ENCODE results near the gene KRT82. TPM values are rescaled to one million over a fixed set of nuclear protein-coding genes. Genes with fewer than 3 reads are reported as not detected.
"Not testable (repeated sequence)": the region's sequence is repeated elsewhere in the genome, so short reads cannot be mapped to it uniquely, and the experiment has no call there.

The KRT82 gene
- total RNA-seq, 1 experiment from 2014 or later = not detected

DNA sequence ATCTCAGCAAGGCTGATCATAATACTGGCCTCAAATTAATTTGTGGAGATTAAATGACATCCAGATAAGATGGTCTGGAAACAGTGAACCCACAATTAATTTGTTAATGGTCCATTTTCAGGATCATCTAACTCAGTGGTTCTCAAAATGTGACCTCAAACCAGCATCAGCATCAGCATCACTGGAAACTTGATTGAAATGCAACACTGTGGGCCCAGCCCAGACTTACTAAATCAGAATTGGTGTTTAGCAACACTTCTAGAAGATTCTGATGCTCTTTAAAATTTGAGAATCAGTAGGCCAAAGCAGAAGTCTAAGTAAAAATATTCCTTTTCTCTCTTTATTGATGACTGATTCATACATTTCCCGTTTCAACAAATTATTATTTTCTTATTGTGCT lies 10.7 kb upstream of the KRT82 start:
- no peak for DNase-seq (ENCODE audit: low read depth)
- in situ Hi-C loops (cut with HindIII; ENCODE audit: low pct_unique_long_range_greater_than_20kb, low sequenced_read_pairs) = no loop called here

DNA sequence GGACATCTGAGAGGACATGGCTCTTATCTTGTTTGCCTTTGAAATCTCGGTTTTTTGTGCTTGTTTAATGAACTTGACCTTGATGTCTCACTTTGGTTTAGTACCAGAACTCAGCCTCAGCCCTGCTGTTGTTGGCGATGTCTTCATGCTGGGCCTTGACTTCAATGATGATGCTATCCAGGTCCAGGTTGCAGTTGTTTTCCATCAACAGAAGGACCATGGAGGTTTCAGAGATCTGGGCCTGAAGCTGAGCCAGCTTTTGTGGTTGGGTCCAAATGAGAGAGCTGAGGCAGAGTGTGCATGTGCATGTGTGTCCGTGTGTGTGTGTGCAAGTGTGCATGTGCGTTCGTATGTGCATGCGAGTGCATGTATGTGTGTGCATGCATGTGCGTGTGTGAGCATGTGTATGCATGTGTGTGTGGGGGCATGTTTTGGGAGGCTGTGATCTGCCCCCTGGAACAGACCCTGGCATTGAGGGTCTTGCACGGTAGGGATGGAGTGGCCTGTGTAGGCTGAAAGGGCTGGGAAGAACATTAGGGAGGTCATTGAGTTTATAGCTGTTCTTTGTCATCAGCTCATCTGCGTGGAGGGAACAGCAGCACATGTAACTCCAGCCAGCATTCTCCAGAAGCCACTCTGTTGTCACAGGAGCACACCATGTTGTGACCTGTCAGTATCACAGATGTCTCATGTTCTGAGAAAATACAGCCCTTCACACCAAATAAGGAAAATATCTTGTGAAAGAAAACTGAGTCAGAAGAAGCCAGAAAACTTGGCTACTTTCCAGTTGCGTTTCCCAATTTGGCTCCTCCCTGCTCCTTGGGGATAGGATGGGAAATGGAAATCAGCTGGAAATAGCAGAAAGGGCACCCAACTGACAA lies 10.0 kb upstream of the KRT82 start:
- DNase-seq (ENCODE audit: low read depth) = peak; percentile 31
- in situ Hi-C loops (cut with HindIII; ENCODE audit: low pct_unique_long_range_greater_than_20kb, low sequenced_read_pairs) = no loop called here

- in situ Hi-C loops (cut with HindIII; ENCODE audit: low pct_unique_long_range_greater_than_20kb, low sequenced_read_pairs) = no loop called here
- no peak for DNase-seq (ENCODE audit: low read depth)
Observed at GRCh38 chr12:52414936-52415335, 8.8 kb upstream of the KRT82 start.

DNA sequence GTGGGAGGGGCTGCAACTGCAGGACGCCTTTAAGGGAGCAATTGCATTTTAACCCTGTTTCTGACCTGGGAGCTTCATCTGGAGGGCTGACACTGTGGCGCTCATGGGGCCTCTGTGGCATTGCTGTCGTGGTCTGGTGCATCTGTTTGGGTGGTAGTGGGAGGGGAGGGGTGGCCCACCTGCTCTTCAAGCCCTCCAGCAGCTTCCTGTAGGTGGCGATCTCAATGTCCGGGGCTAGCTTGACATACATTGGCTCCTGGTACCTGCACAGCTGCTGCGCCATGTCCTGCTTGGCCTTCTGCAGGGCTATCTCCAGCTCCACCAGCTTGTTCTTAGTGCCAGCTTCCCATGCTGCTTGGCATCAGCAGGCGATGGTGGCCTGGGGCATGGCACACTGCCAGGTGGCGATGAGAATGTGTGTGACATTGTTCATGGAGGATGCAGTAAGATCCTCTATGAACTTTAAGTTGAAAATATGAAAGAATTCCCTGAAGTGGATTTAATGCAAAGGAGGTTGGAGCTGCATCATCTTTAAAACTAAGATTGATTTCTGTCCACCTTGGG lies 7.7 kb upstream of the KRT82 start:
- in situ Hi-C loops (cut with HindIII; ENCODE audit: low pct_unique_long_range_greater_than_20kb, low sequenced_read_pairs) = no loop called here

GRCh38 chr12:52413202-52413601 lies 7.1 kb upstream of the KRT82 start:
- in situ Hi-C loops (cut with HindIII; ENCODE audit: low pct_unique_long_range_greater_than_20kb, low sequenced_read_pairs) = no loop called here

More for the DNA sequence above, 7.7 kb upstream of the KRT82 start:
- no peak for DNase-seq (ENCODE audit: low read depth)

DNA sequence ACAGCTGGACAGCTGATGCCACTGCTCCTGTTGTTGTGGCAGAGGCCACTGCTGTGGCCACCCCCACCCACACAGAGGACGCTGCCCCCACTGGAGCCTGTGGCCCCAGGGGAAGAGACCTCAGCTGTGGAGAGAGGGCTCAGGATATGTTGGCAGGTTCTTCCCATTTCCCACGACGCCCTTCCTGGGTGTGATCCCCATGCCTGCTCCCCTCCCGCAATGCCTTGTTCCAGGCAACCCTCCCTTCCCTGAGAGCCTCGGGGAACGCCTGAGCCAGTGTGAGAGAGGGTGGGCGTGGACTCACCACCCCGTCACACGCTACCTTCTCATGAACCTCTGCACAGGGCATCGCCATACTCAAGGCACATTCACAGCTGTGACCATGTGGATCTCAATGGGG lies 5.7 kb upstream of the KRT82 start:
- in situ Hi-C loops (cut with HindIII; ENCODE audit: low pct_unique_long_range_greater_than_20kb, low sequenced_read_pairs) = no loop called here
- no peak for DNase-seq (ENCODE audit: low read depth)

More at GRCh38 chr12:52413202-52413601, 7.1 kb upstream of the KRT82 start:
- DNase-seq (ENCODE audit: low read depth) = no peak

DNA sequence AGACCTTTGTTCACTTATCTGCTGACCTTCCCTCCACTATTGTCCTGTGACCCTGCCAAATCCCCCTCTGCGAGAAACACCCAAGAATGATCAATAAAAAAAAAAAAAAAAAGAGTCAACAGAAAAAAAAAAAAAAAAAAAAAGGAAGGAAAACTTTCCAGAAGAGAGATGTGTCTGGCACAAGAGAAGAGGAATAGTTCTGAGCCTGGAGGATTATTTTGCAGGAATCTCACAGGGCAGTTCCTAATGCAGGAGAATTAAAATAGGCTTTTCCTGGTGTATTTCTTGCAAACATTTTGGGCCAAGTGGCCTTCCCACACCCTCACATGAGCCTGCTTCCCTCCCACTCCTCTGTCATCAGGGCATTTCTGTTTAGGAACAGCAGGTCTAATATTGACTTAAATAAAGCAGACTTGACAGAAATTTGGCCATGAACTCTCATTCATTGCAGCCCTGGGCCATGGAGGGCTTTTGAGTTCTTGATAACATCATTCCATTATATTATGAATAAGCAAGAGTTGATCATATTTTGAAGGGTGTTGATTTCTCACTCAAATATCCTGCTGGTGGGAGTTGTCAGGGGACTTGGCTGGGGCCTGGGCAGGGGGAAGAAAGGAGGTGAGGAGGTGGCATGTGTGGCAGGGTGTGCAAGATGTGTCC lies 4.6 kb upstream of the KRT82 start:
- in situ Hi-C loops (cut with HindIII; ENCODE audit: low pct_unique_long_range_greater_than_20kb, low sequenced_read_pairs); DNase-seq (ENCODE audit: low read depth): not testable (repeated sequence)

- DNase-seq (ENCODE audit: low read depth) = no peak
- in situ Hi-C loops (cut with HindIII; ENCODE audit: low pct_unique_long_range_greater_than_20kb, low sequenced_read_pairs) = no loop called here
Observed at GRCh38 chr12:52407918-52408317, 1.8 kb upstream of the KRT82 start.

GRCh38 chr12:52404951-52405350 lies 1.2 kb downstream of the KRT82 start:
- no peak for DNase-seq (ENCODE audit: low read depth)
- in situ Hi-C loops (cut with HindIII; ENCODE audit: low pct_unique_long_range_greater_than_20kb, low sequenced_read_pairs) = no loop called here

DNA sequence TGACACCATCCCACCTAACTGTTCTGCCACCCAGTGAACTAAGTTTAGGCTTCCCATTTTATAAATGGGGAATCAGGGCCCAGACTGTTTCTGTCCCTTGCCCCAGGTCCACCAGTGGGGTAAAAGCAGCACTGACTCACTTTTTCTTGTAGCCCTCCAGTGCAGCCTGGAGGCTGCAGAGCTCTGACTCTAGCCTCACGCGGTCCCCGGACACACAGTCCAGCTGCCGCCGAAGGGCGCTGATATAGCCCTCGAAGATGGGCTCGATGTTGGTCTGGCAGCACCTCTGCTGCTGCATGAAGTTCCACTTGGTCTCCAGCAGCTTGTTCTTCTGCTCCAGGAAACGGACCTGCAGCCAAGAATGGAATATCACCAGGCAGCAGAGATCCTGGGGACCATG lies 2.6 kb downstream of the KRT82 start:
- no peak for DNase-seq (ENCODE audit: low read depth)
- in situ Hi-C loops (cut with HindIII; ENCODE audit: low pct_unique_long_range_greater_than_20kb, low sequenced_read_pairs) = no loop called here

- DNase-seq (ENCODE audit: low read depth) = no peak
- in situ Hi-C loops (cut with HindIII; ENCODE audit: low pct_unique_long_range_greater_than_20kb, low sequenced_read_pairs) = no loop called here
Observed at GRCh38 chr12:52402873-52403540, 3.1 kb downstream of the KRT82 start.

GRCh38 chr12:52402377-52402776 lies 3.8 kb downstream of the KRT82 start:
- in situ Hi-C loops (cut with HindIII; ENCODE audit: low pct_unique_long_range_greater_than_20kb, low sequenced_read_pairs) = no loop called here

GRCh38 chr12:52401926-52402325 lies 4.2 kb downstream of the KRT82 start:
- no peak for DNase-seq (ENCODE audit: low read depth)
- in situ Hi-C loops (cut with HindIII; ENCODE audit: low pct_unique_long_range_greater_than_20kb, low sequenced_read_pairs) = no loop called here

More at GRCh38 chr12:52402377-52402776, 3.8 kb downstream of the KRT82 start:
- DNase-seq (ENCODE audit: low read depth) = no peak

GRCh38 chr12:52401526-52401925 lies 4.6 kb downstream of the KRT82 start:
- no peak for DNase-seq (ENCODE audit: low read depth)
- in situ Hi-C loops (cut with HindIII; ENCODE audit: low pct_unique_long_range_greater_than_20kb, low sequenced_read_pairs) = no loop called here

- DNase-seq (ENCODE audit: low read depth) = no peak
- in situ Hi-C loops (cut with HindIII; ENCODE audit: low pct_unique_long_range_greater_than_20kb, low sequenced_read_pairs) = no loop called here
Observed at GRCh38 chr12:52400906-52401305, 5.2 kb downstream of the KRT82 start.

DNA sequence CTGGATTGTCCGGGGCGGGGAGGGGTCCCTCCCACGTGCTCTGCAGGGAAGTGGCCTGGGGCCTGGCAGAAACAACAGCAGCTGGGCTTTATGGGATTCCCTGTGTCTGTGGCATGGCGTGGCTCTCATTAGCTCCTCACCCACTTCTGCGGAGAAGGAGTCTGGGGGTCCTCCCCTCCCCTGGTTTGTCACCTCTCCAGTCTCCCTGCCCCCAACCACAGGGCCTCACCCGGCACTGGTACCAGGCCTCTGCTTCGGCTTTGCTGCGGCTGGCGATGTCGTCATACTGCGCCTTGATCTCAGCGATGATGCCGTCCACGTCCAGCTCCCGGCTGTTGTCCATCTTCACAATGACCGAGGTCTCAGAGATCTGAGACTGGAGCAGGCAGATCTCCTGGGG lies 6.4 kb downstream of the KRT82 start:
- no peak for DNase-seq (ENCODE audit: low read depth)

DNA sequence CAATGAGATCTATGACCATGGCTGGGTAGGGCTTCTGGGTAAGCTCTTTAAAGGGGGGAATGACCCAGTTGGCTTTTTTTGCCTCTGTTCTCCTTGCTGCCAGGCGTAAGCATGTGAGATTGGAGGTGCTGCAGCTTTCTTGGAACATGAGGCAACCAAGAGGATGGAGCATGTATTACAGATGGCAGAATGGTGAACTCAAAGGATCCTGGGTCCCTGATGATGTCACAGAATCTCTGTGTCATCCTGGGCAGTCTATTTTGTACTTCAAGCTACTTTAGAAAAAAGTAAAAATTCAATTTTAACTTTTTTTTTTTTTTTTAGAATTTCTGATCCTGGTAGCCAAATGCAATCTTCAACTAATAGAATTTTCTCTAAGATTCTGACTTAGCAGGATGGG lies 8.0 kb downstream of the KRT82 start:
- DNase-seq (ENCODE audit: low read depth) = no peak
- in situ Hi-C loops (cut with HindIII; ENCODE audit: low pct_unique_long_range_greater_than_20kb, low sequenced_read_pairs) = no loop called here

More for the DNA sequence above, 6.4 kb downstream of the KRT82 start:
- in situ Hi-C loops (cut with HindIII; ENCODE audit: low pct_unique_long_range_greater_than_20kb, low sequenced_read_pairs) = no loop called here

DNA sequence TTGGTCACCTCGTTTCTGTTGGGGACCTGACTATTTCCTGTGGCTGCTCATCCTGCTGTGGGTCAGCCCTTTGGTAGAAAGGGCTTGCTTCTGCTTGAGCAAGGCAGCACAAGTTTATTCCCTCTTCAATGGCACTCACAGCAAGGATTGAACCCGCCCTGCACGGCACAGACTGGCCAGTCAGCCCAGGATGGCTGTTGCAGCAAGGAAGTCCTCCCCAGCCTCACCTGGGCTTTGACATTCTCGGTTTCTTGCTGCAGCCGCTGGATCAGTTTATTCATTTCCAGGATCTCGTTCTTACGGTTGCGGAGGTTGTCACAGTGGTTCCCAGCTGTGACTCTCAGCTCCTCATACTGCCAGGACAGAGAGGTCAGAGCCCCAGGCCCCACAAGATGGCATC lies 9.5 kb downstream of the KRT82 start:
- DNase-seq (ENCODE audit: low read depth) = no peak
- in situ Hi-C loops (cut with HindIII; ENCODE audit: low pct_unique_long_range_greater_than_20kb, low sequenced_read_pairs) = no loop called here

Data from Caki2 (cell line).